Measurements from ENCODE around the gene HIPK2.
"Not testable (repeated sequence)": the region's sequence is repeated elsewhere in the genome, so short reads cannot be mapped to it uniquely, and the experiment has no call there.

- TF ChIP-seq CTCF, POLR2A (IDR thresholded peaks at IDR 0.05): not testable (repeated sequence)
Measured at GRCh38 chr7:139611556-139611955, 166.2 kb downstream of the HIPK2 start.
